Measurements from ENCODE around the gene HS3ST5.
"Not testable (repeated sequence)": the region's sequence is repeated elsewhere in the genome, so short reads cannot be mapped to it uniquely, and the experiment has no call there.

Gene HS3ST5

DNA sequence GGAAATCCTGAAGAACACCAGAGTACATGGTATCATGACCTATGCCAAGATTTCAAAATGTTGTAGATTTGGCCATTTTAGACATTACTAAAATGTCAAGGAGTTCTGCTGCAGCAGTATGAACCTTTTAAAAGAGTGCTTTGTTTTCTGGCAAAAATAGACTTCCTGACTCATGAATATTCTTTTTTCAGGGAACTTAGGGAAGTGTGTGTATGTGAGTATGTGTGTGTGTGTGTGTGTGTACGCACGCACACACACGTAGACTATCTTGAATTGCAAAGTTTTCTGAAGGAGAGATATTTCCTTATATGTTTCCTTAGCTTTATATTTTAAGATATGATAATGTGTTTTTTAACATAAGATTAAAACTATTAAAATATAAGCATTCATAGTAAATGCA, 161.2 kb downstream of the HS3ST5 start:
- DNase-seq, result no peak

DNA sequence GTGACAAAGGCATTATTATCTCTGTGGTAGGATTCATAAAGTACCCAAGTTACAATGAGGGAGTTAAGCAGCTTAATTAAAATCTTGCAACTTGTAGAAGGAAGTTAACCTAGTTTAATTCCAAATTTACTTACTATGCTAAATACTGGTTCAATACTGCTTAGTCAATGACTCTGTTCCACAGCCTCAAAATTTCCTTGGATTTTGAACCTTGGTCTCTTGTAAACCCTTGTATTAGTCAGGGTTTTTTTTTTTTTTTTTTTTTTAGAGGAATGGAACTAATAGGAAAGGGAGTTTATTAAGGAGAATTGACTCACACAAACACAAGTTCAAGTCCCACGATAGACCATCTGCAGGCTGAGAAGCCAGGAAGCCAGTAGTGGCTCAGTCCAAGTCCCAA, 163.4 kb downstream of the HS3ST5 start:
- DNase-seq, result no peak

DNA sequence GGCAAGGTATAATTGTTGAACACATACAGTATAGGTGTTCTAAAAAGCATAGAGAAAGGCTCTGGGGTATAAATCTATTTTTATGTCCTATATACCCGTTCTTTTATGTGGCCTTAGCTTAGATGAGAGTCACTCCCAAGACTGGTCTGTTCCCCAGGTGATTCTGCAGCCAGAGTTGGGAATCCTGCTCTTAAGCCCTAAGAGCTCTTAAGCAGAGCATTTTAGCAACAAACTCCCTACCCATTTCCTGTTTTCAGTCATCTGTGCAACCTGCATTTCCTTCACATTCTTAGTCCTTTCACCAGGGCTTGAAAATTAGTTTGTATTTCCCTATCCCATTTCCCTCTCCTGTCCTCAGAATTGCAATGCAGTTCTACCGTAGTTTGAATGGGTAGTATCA, 166.1 kb downstream of the HS3ST5 start:
- DNase-seq, result no peak

DNA sequence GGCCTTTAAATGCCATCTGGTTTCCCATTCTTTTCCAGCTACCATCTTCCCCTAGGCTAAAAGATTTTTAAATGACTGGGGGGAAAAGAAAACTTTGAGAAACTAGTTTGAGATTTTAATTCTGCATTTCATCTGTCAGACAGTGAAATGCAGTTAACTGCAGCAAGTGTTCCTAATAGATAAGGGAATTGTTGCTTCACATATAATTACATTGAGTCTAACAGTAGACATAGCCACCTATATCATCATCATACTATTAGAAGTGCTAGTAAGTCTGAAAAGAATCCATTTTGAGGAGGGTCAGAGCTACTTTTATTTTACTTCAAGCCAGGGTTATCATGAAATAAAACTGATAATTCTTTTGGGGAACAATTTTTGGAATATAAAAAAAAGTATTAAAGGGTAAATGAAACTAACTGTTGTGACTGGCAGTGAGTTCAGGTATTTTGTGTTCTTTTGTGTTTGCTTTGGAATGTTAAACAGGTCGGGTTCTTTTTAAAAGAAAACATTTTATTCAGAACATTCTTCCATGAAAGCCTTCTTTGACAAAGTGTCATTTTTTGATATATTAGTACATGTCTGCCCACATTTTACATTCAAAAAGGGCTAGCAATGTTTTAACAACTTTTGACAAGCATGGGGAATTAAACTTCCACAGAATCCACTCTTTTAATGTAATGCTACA, 170.1 kb downstream of the HS3ST5 start:
- DNase-seq, result no peak

DNA sequence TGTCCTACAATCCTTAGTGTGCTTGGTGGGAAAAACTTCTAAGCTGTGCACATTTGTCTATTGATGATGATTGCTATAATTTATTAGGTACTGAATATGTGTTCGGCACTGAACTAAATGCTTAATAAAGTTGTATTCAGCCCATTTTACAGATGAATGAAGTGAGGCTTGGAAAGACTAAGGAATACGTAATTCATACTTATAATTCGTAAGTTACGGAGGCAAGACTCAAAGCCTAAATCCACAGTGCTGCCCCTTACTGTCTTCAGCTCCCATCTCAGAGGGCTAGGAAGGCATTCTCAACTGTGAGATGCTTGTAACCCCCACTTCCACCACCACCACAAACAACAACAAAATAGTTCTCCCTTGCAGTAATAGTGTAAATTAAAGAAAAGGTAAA, 171.3 kb downstream of the HS3ST5 start:
- no peak for DNase-seq

DNA sequence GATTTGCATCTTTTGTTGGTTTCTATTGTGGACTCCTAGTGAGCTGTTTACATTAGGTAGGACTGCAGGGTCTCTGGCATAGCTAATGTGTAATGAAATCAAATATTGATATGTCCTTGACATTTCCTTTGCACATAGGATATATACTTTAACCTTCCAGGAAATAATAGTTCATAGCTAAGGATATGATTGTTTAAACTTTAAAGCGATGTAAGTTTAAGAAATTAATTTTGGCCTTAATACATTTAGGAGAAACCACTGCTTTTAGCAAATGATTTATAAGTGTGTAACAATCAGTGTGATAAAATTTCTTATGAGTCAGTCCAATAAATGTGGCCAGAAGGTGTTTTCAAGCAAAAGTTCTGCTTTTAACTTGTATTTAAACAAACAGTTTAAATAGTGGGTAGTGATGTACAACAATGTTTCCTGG, 171.8 kb downstream of the HS3ST5 start:
- no peak for DNase-seq

DNA sequence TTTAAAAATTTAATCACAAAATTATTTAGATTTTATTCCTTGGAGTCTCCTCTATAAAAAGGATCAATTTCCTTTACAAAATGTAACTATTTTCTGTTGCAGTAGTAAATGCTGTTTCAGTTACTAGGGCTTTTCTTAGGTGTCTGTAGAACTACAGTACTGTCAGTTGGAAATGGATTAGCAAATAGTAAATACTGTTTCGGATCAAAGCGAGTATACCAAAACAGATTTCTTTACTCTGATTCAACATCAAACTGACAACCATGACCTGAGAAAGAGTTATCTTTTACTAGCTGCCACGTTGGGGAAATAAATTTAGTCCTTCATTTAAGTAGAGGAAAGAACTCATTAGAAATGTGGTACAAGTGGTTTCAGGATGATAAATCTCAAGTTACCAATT, 172.5 kb downstream of the HS3ST5 start:
- DNase-seq, result no peak

DNA sequence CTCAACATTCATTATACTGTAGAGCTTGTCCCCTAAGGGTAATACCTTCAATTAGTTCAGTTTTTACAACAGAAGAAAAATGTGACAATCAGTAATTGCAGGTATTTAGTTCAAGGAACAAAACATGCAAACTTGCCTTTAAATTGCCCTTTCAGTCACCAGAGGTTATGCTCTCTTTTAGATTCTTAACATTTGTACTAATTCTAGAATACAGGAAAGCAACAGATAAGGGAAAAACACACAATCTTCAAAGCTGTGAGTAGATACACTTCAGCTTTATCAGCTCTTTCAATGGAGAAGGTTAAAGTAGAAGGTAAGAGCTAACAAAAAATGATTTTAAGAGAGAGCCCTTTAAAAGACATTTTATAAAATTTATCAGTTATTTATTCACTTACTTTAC, 173.1 kb downstream of the HS3ST5 start:
- no peak for DNase-seq

DNA sequence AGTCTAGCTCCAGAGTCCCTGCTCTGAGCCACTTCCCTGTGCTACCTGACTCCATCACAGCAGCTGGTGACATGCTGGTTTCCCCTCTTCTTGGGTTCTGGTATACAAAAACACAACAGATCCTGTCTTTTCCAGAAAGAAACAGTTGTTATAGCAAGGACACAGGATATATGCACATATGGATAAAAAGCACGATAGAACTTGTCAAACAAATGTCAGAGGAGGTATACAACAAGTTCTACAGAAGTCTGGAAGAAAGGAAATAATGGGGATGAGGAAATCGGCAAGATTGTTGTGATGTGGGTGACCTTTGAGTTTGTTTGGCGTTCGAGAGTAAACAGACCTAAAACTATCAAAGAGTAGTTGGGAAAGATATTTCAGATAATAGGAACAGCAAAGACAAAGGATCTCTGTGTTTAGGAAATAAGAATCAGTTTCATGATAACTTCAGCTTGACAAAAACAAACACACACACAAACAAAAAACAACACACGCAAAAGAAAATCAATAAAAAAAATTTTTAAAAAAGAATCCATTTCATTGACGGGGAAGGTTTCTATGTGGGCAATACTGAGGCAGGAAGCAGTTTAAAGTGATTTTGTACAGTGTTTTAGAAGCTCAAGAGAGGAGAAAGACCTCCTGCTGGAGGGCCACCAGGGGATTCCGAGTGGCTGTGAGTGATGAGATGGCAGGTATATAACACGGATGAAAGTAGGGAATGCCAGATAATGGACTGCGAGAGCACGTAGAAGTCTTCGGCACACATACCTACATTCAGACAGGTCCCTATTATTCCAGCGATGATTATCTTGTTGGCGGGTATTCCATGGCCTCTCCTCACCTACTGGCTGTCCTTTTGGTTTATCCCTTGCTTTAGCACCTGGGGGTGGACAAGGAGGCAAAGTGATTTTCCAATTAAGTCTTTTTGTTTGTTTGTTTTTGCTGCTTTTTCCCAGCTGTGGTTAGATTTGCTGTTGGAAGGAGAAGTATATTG, 174.9 kb downstream of the HS3ST5 start:
- DNase-seq, result no peak

DNA sequence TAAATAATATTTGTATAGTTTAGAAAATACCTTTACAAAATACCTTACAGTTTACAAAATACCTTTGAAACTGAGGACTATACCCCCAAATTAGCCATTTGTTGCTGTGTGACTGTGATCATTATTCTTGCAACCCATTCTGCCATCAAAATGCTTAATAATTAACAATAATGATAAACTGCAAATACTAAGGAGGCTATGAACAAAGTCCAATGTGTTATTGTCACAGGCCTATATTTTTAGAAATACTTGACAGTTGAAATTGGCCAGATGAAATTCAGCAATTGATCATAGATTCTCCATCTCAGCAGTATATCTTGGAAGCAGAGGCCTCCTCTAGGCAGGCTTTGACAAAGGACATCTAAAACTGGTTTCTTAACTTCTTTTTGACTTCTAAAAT, 178.6 kb downstream of the HS3ST5 start:
- no peak for DNase-seq

DNA sequence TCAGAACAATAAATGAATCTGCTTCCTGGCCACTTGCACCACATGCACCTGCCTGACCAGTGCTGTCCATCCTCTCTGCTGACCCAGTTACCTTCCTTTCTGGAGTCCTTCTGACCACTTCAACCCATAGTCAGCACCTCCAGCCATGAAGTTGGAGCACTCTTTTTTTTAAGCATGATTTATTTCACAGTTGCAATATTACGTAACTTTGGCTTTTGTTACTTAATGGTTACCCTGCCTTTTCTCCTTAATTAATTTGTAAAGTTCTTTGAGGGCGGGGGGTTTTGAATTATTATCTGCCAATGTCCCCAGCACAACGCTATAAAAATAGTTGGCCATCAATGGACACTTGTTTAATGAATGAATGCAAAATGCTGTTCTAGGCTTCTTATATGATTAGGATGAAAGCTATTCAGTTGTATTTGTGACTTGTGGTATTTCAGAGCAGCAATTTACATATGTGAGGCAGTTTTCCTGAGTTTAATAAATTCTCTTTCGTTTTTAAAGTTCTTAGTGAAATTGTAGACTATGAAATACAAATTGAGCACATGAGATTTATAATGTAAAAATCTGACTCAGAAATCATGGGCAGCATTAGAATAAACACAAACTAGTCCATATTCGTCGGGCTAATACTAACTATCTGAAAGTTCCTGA, 180.0 kb downstream of the HS3ST5 start:
- no peak for DNase-seq

DNA sequence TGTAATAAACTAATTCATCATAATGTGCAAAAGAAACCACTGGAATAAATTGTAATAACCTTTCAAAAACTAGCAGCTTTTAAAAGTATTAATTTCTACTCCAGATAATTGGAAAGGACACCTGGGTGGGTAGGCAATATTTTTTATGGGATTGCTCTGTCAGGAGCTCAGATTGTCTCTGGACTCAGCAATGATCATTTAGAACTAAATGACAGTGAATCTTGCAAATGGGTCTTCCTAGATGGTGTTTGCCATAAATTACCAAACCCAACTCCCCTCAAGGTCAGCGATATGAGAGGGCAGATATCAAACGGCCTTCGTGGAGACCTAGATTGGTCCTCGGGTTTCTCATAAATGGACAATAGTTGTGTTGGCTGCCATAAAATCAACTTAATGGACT, 181.9 kb downstream of the HS3ST5 start:
- DNase-seq, result no peak

DNA sequence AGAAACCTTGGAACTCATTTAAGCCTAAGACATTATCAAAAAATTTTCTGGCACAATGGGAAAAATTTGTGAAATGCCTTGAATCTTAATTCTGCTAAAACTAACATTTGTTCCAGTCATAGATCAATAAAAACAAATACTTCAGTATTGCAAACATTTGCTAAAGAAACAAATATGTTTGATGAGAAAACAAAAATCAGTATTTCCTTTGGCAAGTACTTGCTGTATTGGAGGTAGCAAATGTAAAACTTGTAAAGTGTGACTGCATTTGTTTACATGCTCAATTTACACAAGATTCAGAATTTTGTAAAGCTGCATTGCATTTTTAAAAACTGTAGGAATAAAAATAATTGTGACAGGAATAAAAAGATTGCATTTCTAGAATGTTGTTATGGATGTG, 183.1 kb downstream of the HS3ST5 start:
- DNase-seq, result no peak

DNA sequence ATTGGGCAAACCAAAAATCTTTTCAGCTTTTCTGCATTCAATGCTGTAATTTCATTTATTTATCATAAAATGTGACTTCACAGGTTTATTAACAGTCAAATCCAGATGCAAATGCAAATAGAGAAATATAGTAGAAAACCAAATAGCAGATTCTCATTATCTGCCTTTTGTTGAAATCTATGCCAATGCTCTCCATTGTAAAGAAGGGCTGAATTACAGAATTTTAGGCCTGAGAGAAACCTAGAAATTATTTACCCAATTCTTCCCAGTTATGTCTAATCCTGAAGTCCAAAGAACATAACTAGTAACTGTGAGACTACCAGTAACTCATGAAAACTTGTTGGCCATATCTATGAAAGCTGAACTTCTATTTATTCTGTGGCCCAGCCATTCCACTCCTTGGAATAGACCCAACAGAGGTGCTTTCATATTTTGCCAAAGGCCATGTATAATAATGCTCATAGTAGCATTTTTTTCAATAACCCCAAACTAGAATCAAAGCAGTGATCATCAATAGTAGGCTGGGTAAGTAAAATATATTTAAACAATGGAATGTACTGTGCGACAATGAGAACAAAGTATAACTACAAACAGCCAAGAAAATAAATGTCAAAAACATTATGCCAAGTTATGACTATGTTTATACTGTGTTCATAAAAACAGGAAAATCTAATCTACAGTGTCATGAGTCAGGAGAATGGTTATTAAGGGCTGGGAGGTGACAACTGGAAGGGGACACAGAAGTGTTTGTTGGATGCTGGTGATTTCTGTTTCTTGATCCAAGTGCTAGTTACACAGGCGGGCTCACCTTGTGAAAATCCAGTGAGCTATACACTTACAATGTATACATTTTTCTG, 183.8 kb downstream of the HS3ST5 start:
- no peak for DNase-seq

DNA sequence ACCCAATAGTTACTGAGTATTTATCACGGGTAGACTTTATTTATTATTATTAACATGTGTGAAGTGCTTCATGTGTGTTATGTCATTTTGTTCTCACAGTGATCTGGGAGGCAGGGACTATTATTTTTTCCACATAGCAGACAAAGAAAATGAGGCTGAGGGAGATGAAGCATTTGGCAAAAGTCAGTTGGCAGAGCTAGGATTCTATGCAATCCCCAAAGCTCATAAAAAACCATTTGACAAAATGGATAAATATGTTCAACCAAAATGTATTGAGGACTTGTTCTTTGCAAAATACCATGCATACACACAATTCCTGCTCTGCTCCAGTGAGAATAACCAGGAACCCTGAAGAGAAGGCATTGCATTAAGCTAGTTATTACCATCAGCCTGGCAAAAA, 184.4 kb downstream of the HS3ST5 start:
- DNase-seq, result no peak

DNA sequence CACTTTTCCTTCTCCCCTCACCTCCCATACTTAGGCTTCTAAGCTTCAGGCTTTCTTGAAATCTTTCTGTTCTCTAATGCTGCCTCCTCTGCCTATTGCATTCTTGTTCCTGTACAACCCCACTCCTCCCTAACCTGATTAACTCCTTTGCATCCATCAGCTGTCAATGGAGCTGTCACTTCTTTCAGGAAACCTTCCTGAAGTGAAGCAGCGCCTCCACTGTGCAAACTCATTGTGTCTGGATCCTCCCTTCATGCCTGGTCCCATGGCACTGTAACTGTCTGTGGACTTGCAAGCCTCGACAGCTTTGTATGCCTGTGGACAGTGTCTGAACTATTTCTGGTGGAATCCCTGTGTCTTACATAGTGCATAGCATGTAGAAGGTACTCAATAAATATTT, 185.0 kb downstream of the HS3ST5 start:
- no peak for DNase-seq

DNA sequence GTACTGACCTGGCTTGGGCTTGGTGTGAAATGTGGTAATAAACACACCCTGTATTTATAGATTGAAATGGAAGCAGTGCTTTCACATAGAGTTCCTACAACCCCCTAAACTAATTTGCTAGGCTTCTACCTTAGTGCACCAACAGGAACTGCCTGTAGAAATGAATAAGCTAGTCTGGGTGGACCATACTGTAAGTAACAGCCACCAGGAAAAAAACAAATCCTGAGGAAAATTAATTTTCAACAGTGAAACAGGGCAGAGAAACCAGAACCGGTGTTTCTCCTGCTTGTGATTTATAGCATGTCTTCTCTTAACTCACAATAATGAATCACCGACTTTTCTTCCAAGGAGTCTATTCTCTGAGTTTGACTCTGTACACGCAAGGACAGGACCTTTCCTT, 187.1 kb downstream of the HS3ST5 start:
- no peak for DNase-seq

DNA sequence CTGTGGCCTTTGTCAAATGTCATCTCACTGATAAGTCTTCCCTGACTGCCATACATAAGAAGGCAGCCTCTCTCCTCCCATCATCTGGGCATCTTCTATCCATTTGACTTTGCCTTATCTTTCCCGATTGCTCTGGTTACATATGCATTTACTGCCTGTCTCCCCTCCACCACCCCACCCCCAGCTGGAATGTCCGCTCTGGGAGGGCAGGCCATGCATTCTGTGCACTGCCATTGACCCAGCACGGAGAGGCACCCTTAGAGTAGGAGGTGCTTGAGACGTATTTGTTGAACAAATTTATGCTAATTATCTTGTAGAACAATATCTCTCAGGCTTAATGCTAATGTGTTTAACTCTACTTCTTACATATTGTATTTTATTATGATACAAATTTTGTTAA, 188.0 kb downstream of the HS3ST5 start:
- no peak for DNase-seq

DNA sequence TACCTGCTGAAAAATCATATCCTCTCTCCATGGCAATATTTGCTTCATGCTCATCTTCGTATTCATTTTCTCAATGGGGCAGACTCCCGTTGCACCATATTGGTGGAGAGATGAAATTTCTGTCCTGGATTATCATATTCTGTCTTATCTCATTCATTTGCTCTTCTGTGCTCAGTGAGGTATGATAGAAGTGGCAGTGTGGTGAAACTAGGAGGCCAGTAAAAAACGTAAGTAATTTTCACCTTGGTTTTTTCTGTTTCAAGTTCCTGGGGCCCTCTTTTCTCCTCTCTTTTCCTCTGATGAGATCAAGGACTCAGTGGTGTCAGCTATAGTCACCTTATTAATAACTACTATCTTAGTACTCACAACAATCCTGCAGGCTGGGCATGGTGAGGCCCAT, 189.4 kb downstream of the HS3ST5 start:
- no peak for DNase-seq

DNA sequence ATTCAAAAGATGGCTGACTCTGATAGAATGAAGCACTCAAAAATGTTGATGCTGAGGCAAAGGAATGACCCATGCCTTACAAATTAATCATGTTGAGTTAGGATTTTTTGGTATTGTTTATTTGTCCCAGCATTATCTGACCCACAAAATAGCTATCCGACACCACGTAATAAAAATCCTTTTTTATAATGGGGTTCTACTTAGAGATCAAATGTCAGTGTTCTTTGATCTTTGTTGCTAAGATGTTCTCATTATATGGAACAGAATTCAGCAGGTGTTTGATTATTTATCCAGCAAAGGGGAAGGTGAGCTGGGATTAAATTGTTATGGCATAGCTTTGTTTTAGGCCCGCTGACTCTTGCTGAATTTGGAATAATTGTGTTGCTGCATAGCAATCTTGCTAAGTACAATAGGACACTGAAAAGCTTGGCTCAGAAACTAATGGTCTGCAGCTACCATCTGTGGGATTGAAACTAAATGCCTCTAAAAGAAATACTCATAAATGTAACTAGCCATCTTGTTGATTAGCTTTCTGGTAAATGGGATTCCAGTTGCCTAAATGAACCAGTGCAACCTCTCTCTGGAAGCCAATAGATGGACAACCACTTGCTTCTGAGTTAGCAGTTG, 191.6 kb downstream of the HS3ST5 start:
- no peak for DNase-seq

DNA sequence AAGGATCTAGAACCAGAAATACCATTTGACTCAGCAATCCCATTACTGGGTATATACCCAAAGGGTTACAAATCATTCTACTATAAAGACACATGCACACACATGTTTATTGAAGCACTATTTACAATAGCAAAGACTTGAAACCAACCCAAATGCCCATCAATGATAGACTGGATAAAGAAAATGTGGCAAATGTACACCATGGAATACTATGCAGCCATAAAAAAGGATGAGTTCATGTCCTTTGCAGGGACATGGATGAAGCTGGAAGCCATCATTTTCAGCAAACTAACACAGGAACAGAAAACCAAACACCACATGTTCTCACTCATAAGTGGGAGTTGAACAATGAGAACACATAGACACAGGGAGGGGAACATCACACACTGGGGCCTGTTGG, 193.6 kb downstream of the HS3ST5 start:
- DNase-seq, result not testable (repeated sequence)
